ENCODE data around the gene CILP2. TPM values are rescaled to one million over a fixed set of nuclear protein-coding genes. Genes with fewer than 3 reads are reported as not detected.

The CILP2 gene
- total and polyA plus RNA-seq, 2 of the 4 experiments (the other 2 are of a cell fraction), result 0.18 to 0.87 TPM

DNA sequence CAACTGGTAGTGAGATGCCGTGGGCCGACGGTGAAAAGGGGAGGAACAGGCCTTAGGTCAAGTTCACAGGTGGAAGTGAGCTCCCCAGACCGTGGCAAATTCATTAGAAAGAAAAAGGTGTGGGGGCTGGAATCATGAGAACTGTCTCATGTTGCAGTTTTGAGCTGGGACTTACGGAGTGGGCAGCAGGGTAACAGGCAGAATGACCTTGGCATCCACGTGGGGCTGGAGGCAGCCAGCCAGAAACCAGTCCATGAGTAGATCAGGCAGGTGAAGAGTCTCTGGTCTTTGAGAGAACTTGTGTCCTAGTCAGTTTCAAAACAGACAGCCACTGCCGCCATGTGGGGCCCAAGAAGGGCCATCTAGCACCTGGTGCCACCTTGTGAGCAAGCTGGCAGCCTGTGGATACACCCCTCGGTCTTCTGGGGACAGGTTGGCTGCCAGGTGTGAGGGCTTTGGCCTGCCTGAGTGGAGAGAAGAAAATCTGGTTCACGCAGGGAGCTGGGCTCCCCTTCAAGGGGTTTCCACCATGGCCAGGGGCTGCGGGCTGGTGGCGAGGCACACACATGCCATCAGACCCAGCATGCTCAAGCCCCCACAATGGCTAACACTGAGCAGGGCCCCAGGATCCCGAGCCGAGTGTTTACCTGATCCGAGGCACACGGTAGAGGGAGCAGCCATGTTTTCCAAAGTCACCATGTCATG, 46.6 kb upstream of the CILP2 start:
- ATAC-seq (ENCODE audit: low read depth) (no peak), DNase-seq (no peak)
- Histone ChIP-seq H3K9me1 (ENCODE audit: insufficient read depth, low read length) (peaks cover 15% of the 10 kb centered on the region), H3K4me2 (ENCODE audit: low read depth, low read length) (no peak overlapping the region), H4K20me1 (ENCODE audit: insufficient read depth, low read length) (peaks cover 6% of the 10 kb centered on the region), H3K18ac (ENCODE audit: low read depth, low read length) (no peak overlapping the region), H2BK20ac (ENCODE audit: low read depth, low read length) (no peak overlapping the region), H3K56ac (ENCODE audit: extremely low read depth, insufficient read depth, low read length) (no peak overlapping the region), H2AK5ac (ENCODE audit: low read depth, low read length) (no peak overlapping the region), H3K4me3 (ENCODE audit: insufficient read depth, low read depth, low read length) (no peak overlapping the region), H3K4me1 (ENCODE audit: control insufficient read depth, insufficient read depth, low read length) (peaks cover 20% of the 10 kb centered on the region), H4K91ac (ENCODE audit: insufficient read depth, low read depth, low read length) (no peak overlapping the region), H3K79me1 (ENCODE audit: low read depth in 1 of 2, low read length in 2 of 2) (peaks cover 20 to 74% of the 10 kb centered on the region in 2 experiments), H2BK120ac (ENCODE audit: low read depth, low read length) (no peak overlapping the region), H3K27ac (ENCODE audit: insufficient read depth, low read length) (no peak overlapping the region), H2BK5ac (ENCODE audit: low read depth, low read length, poor library complexity, severe bottlenecking) (no peak overlapping the region), H3K9me3 (ENCODE audit: control insufficient read depth, insufficient read depth, low read length) (no peaks in the 10 kb centered on the region), H4K8ac (ENCODE audit: low read depth in 2 of 2, low read length in 2 of 2) (no peak overlapping the region), H3K4ac (ENCODE audit: low read depth, low read length) (no peak overlapping the region), H3K23ac (ENCODE audit: low read depth, low read length) (no peak overlapping the region), H3K27me3 (ENCODE audit: control insufficient read depth, insufficient read depth, low read length) (no peaks in the 10 kb centered on the region), H2AK9ac (replicated peaks; ENCODE audit: low read depth, low read length, poor library complexity) (peak overlapping the region; percentile 11), H3K36me3 (ENCODE audit: control insufficient read depth, insufficient read depth, low read length) (peaks cover 32% of the 10 kb centered on the region), H4K5ac (ENCODE audit: low read depth, low read length) (no peak overlapping the region), H2BK15ac (ENCODE audit: low read depth, low read length) (no peak overlapping the region), H3K14ac (replicated peaks; ENCODE audit: low read depth, low read length) (no peak overlapping the region), H2AFZ (replicated peaks; ENCODE audit: low read length, poor library complexity) (no peak overlapping the region), H3K9ac (ENCODE audit: low read depth, low read length) (no peak overlapping the region)
- intact Hi-C loops (cut with micrococcal nuclease) (no loop called here), in situ Hi-C loops (cut with MboI; ENCODE audit: low sequenced_read_pairs) (loop anchor here (5.0 kb wide), 1 partner anchor 124 kb away; no protein-coding TSS in a partner anchor), dilution Hi-C loops (cut with HindIII; ENCODE audit: low sequenced_read_pairs, unreplicated experiment) (no loop called here)
- BruUV-seq (replicated peaks), result no TSS peak
- 86% methylated on average over 13 of the region's 15 CpGs; no CpG with 5 or more reads in 1 of the 2 experiments for WGBS, 2 experiments (ENCODE audit: extremely low coverage in 2 of 2, insufficient read length in 1 of 2)
- ChIA-PET POLR2A (ENCODE audit: unreplicated experiment) (no interaction called here), CTCF (interaction anchor here (0.8 to 2.7 kb wide), 3 partner anchors 85 to 127 kb away, joined by 3 to 15 read pairs (median 4); partner anchors contain the start of gene GATAD2A)
- no peak for TF ChIP-seq MAZ (IDR thresholded peaks at IDR 0.05; ENCODE audit: borderline replicate concordance, low read depth, low read length)
- TF ChIP-seq POLR2A (IDR thresholded peaks at IDR 0.05; ENCODE audit: low read depth, low read length), result no peak
- TF ChIP-seq RAD21 (IDR thresholded peaks at IDR 0.05; ENCODE audit: low read length), result no peak
- TF ChIP-seq USF2 (IDR thresholded peaks at IDR 0.05; ENCODE audit: low read depth, low read length), result no peak
- TF ChIP-seq RCOR1 (IDR thresholded peaks at IDR 0.05; ENCODE audit: insufficient replicate concordance, low read length), result no peak
- no peak for TF ChIP-seq MXI1 (IDR thresholded peaks at IDR 0.05; ENCODE audit: borderline replicate concordance, low read depth, low read length)
- TF ChIP-seq SMC3 (IDR thresholded peaks at IDR 0.05; ENCODE audit: low read depth, low read length), result no peak
- TF ChIP-seq NFE2L2 (IDR thresholded peaks at IDR 0.05; ENCODE audit: low read depth, low read length), result no peak
- TF ChIP-seq MAFK (IDR thresholded peaks at IDR 0.05; ENCODE audit: low read depth, low read length), result no peak
- TF ChIP-seq FOS (IDR thresholded peaks at IDR 0.05; ENCODE audit: low read depth, low read length), result no peak
- no peak for TF ChIP-seq CHD1 (IDR thresholded peaks at IDR 0.05; ENCODE audit: low read depth, low read length)

Measured in IMR-90 (cell line).